ENCODE measurements around the gene SEPTIN1. TPM values are rescaled to one million over a fixed set of nuclear protein-coding genes. Genes with fewer than 3 reads are reported as not detected.
A peak's percentile ranks its signal among the peaks of the same experiment; 100 is the strongest.

The SEPTIN1 gene
- total RNA-seq, 2 experiments from 2014 or later, result 133 to 181 TPM

DNA sequence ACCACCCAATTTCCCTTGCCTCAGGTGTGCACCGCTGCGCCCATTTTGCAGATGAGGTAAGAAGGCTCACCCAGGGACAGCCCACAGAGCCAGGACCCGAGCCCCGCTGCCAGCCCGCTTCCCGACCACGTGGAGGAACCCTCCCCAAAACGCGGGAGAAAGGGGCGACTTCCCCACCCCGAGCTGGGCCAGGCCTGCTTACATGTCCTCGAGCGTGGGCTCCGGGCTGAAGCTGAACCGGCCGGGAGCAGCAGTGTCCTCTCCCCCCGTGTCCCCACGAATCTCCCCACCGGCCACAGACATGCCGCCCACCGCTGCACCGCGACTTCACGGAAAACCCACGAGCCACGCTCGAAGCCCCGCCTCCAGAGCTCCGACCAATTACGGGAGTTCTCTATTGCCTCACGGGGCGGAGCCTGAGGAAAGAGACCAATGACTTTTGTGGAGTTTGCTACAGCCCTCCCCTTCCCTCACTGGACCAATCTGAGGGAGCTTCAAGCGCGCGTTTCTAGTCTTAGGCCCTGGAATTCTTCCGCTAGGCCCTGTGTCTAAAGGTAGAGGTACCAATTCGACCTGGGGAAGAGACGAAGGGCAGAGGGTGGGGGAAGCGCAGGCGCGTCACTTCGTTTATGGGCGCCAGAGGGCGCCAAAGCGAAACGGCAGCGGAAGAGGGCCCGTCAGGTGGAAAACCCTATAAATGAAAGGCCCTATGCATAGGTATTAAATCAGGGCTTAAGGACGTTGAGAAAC, 47.5 kb upstream of the SEPTIN1 start, which contains the start of gene DCTPP1:
TSS of gene DCTPP1 (minus strand) at position 353 of the 750 bp plus-strand sequence. CDS start at position 303, 50 bp downstream.
- Histone ChIP-seq H3K27ac (ENCODE audit: low read depth, low read length, poor library complexity, severe bottlenecking) (peak within 1 kb of the TSS; percentile 70), H3K9me3 (ENCODE audit: low read length) (0 out of 2 replicates have a peak, but pooled peaks cover 4% of the 10 kb centered on the region), H4K20me1 (ENCODE audit: insufficient read depth, low read length) (no peaks in the 10 kb centered on the region), H3K4me1 (ENCODE audit: insufficient read depth, low read length, poor library complexity, severe bottlenecking) (peaks cover 21% of the 10 kb centered on the region), H3K4me2 (ENCODE audit: low read length) (peak within 1 kb of the TSS; percentile 89), H3K4me3 (ENCODE audit: low read depth, low read length, poor library complexity, severe bottlenecking) (peak within 1 kb of the TSS; percentile 80), H3K9me2 (ENCODE audit: insufficient read depth, low read length) (no peaks in the 10 kb centered on the region), H3K79me2 (ENCODE audit: insufficient read depth, low read depth, low read length) (peaks cover 33% of the 10 kb centered on the region), H2AFZ (ENCODE audit: low read length) (peak within 1 kb of the TSS; percentile 98), H3K36me3 (ENCODE audit: insufficient read depth, low read length) (peaks cover 37% of the 10 kb centered on the region)
- TF ChIP-seq CTCF (conservative IDR thresholded peaks at IDR 0.05; ENCODE audit: low read length) (peak; percentile 96), EZH2phosphoT487 (IDR thresholded peaks at IDR 0.05; ENCODE audit: borderline replicate concordance, low read depth, low read length) (no peak)
- ChIA-PET CTCF (ENCODE audit: unreplicated experiment) (interaction anchor here (0.5 to 1.6 kb wide), 11 partner anchors 12 to 199 kb away, joined by 3 to 11 read pairs (median 4); partner anchors contain the start of genes ZNF48 and ZNF771), POLR2A (interaction anchor here (0.6 to 1.3 kb wide), 9 partner anchors 12 to 253 kb away, joined by 3 to 8 read pairs (median 3); partner anchors contain the start of genes ITGAL, ZNF689 and ZNF747)
- peak; percentile 100 for DNase-seq (ENCODE audit: low spot score)
- intact Hi-C loops (cut with micrococcal nuclease; ENCODE audit: unreplicated experiment), result loop anchor here (1.0 to 5.0 kb wide), 6 partner anchors 42 to 198 kb away; partner anchors contain the start of genes ITGAL and ZNF689
- BruUV-seq (replicated peaks), result TSS peak; percentile 88

GRCh38 chr16:30429418-30429677, 47.0 kb upstream of the SEPTIN1 start:
- CTCF ChIA-PET (ENCODE audit: unreplicated experiment), result interaction anchor here (0.6 to 1.6 kb wide), 10 partner anchors 12 to 199 kb away, joined by 3 to 11 read pairs (median 4); partner anchors contain the start of genes ZNF48 and ZNF771
- intact Hi-C loops (cut with micrococcal nuclease; ENCODE audit: unreplicated experiment), result no loop called here
- POLR2A ChIA-PET, result interaction anchor here (0.6 to 1.3 kb wide), 6 partner anchors 44 to 128 kb away, joined by 3 to 7 read pairs (median 4); partner anchors contain the start of genes ITGAL and ZNF747
- H3K36me3 ChIP-seq (ENCODE audit: insufficient read depth, low read length), result peaks cover 42% of the 10 kb centered on the region
- no TSS peak for BruUV-seq (replicated peaks)
- no peaks in the 10 kb centered on the region for H4K20me1 ChIP-seq (ENCODE audit: insufficient read depth, low read length)
- H2AFZ ChIP-seq (ENCODE audit: low read length), result peak overlapping the region; percentile 30; the same call in 1 of the 2 replicates
- TF ChIP-seq EZH2phosphoT487 (IDR thresholded peaks at IDR 0.05; ENCODE audit: borderline replicate concordance, low read depth, low read length) (no peak), CTCF (conservative IDR thresholded peaks at IDR 0.05; ENCODE audit: low read length) (no peak)
- DNase-seq (ENCODE audit: low spot score), result no peak
- H3K27ac ChIP-seq (ENCODE audit: low read depth, low read length, poor library complexity, severe bottlenecking), result peak overlapping the region; percentile 70
- peaks cover 33% of the 10 kb centered on the region for H3K79me2 ChIP-seq (ENCODE audit: insufficient read depth, low read depth, low read length)
- 0 out of 2 replicates have a peak, but pooled peaks cover 4% of the 10 kb centered on the region for H3K9me3 ChIP-seq (ENCODE audit: low read length)
- H3K4me3 ChIP-seq (ENCODE audit: low read depth, low read length, poor library complexity, severe bottlenecking), result peak overlapping the region; percentile 80
- peak overlapping the region; percentile 89 for H3K4me2 ChIP-seq (ENCODE audit: low read length)
- H3K9me2 ChIP-seq (ENCODE audit: insufficient read depth, low read length), result no peaks in the 10 kb centered on the region
- H3K4me1 ChIP-seq (ENCODE audit: insufficient read depth, low read length, poor library complexity, severe bottlenecking), result peaks cover 21% of the 10 kb centered on the region

All from OCI-LY7 (cell line).